Parathyroid adenoma (tissue), 2 donors: ENCODE data around the gene CADPS2.

Experiments
- H2AFZ ChIP-seq: fragments of 300-600 bp; sonication (generic); one replicate; pipeline ENCODE4 v1.7.0; 2017; ENCODE audit warnings: antibody characterized with exemption, mild to moderate bottlenecking
- H3K27ac ChIP-seq: fragments of 300-600 bp; sonication (generic); one replicate; pipeline ENCODE4 v1.7.0; 2017
- H3K27me3 ChIP-seq: fragments of 300-600 bp; sonication (generic); one replicate; pipeline ENCODE4 v1.7.0; 2017; ENCODE audit warnings: low read length; ENCODE audit not compliant: control insufficient read depth, insufficient read depth
- H3K36me3 ChIP-seq: fragments of 300-600 bp; sonication (generic); one replicate; pipeline ENCODE4 v1.7.0; 2017; ENCODE audit warnings: low read length; ENCODE audit not compliant: control insufficient read depth, insufficient read depth
- H3K4me1 ChIP-seq: fragments of 300-600 bp; sonication (generic); one replicate; pipeline ENCODE4 v1.7.0; 2017; ENCODE audit warnings: control low read depth
- H3K4me2 ChIP-seq: fragments of 300-600 bp; sonication (generic); one replicate; pipeline ENCODE4 v1.7.0; 2017; ENCODE audit warnings: low read length
- H3K4me3 ChIP-seq: fragments of 300-600 bp; sonication (generic); one replicate; pipeline ENCODE4 v1.7.0; 2017; ENCODE audit warnings: low read depth, low read length
- H3K79me2 ChIP-seq: fragments of 300-600 bp; sonication (generic); one replicate; pipeline ENCODE4 v1.7.0; 2017; ENCODE audit warnings: control low read depth
- H3K9ac ChIP-seq: fragments of 300-600 bp; sonication (generic); one replicate; pipeline ENCODE4 v1.7.0; 2017; ENCODE audit warnings: mild to moderate bottlenecking
- H3K9me3 ChIP-seq: fragments of 300-600 bp; sonication (generic); one replicate; pipeline ENCODE4 v1.7.0; 2017; ENCODE audit warnings: low read length; ENCODE audit not compliant: control insufficient read depth
- CTCF ChIP-seq: fragments of 300-600 bp; sonication (generic); IDR thresholded peaks from one replicate; pipeline ENCODE4 v1.7.0; 2017; ENCODE audit warnings: antibody characterized with exemption, mild to moderate bottlenecking
- donor health status: primary hyperparathyroidism.

The CADPS2 gene

GRCh38 chr7:122632238-122632637 is 254.0 kb downstream of the CADPS2 start:
- no peaks in the 10 kb centered on the region for H3K4me1 ChIP-seq
- peaks cover 4% of the 10 kb centered on the region for H3K9me3 ChIP-seq
- H3K27ac ChIP-seq, result no peak overlapping the region
- H3K4me3 ChIP-seq, result no peak overlapping the region
- no peak for TF ChIP-seq CTCF
- no peak overlapping the region for H3K4me2 ChIP-seq
- H3K36me3 ChIP-seq, result no peaks in the 10 kb centered on the region
- H2AFZ ChIP-seq, result no peak overlapping the region
- no peaks in the 10 kb centered on the region for H3K79me2 ChIP-seq
- no peak overlapping the region for H3K9ac ChIP-seq
- no peaks in the 10 kb centered on the region for H3K27me3 ChIP-seq

- Histone ChIP-seq H3K27ac (no peak overlapping the region), H3K36me3 (no peaks in the 10 kb centered on the region), H3K4me2 (no peak overlapping the region), H2AFZ (no peak overlapping the region), H3K4me1 (no peaks in the 10 kb centered on the region), H3K9ac (no peak overlapping the region), H3K79me2 (no peaks in the 10 kb centered on the region), H3K27me3 (no peaks in the 10 kb centered on the region), H3K9me3 (peaks cover 4% of the 10 kb centered on the region), H3K4me3 (no peak overlapping the region)
- TF ChIP-seq CTCF, result no peak
Measured at GRCh38 chr7:122629412-122629953, 256.8 kb downstream of the CADPS2 start.

GRCh38 chr7:122628651-122629411 is 257.4 kb downstream of the CADPS2 start:
- H2AFZ ChIP-seq, result no peak overlapping the region
- no peaks in the 10 kb centered on the region for H3K4me1 ChIP-seq
- H3K4me3 ChIP-seq, result no peak overlapping the region
- H3K27ac ChIP-seq, result no peak overlapping the region
- no peak overlapping the region for H3K9ac ChIP-seq
- TF ChIP-seq CTCF, result no peak
- no peaks in the 10 kb centered on the region for H3K79me2 ChIP-seq
- no peak overlapping the region for H3K4me2 ChIP-seq
- no peaks in the 10 kb centered on the region for H3K36me3 ChIP-seq
- peaks cover 4% of the 10 kb centered on the region for H3K9me3 ChIP-seq
- no peaks in the 10 kb centered on the region for H3K27me3 ChIP-seq

- no peaks in the 10 kb centered on the region for H3K79me2 ChIP-seq
- no peaks in the 10 kb centered on the region for H3K36me3 ChIP-seq
- no peak overlapping the region for H2AFZ ChIP-seq
- H3K4me2 ChIP-seq, result no peak overlapping the region
- TF ChIP-seq CTCF, result no peak
- H3K9ac ChIP-seq, result no peak overlapping the region
- H3K9me3 ChIP-seq, result no peaks in the 10 kb centered on the region
- H3K4me1 ChIP-seq, result no peaks in the 10 kb centered on the region
- no peaks in the 10 kb centered on the region for H3K27me3 ChIP-seq
- H3K4me3 ChIP-seq, result no peak overlapping the region
- no peak overlapping the region for H3K27ac ChIP-seq
Measured at GRCh38 chr7:122626785-122627184, 259.5 kb downstream of the CADPS2 start.

GRCh38 chr7:122622682-122623081 is 263.6 kb downstream of the CADPS2 start:
- Histone ChIP-seq H3K4me2 (no peak overlapping the region), H3K9ac (no peak overlapping the region)

More at GRCh38 chr7:122622682-122623081, 263.6 kb downstream of the CADPS2 start:
- H2AFZ ChIP-seq, result no peak overlapping the region
- no peaks in the 10 kb centered on the region for H3K9me3 ChIP-seq
- H3K79me2 ChIP-seq, result no peaks in the 10 kb centered on the region
- H3K27ac ChIP-seq, result no peak overlapping the region
- TF ChIP-seq CTCF, result no peak
- H3K36me3 ChIP-seq, result no peaks in the 10 kb centered on the region
- no peaks in the 10 kb centered on the region for H3K27me3 ChIP-seq
- H3K4me3 ChIP-seq, result no peak overlapping the region
- no peaks in the 10 kb centered on the region for H3K4me1 ChIP-seq
